ENCODE data around the gene TSPO. TPM values are rescaled to one million over a fixed set of nuclear protein-coding genes. Genes with fewer than 3 reads are reported as not detected.

The TSPO gene
- total RNA-seq, 4 donors from 2014 or later, result 346 to 897 (median 746) TPM

DNA sequence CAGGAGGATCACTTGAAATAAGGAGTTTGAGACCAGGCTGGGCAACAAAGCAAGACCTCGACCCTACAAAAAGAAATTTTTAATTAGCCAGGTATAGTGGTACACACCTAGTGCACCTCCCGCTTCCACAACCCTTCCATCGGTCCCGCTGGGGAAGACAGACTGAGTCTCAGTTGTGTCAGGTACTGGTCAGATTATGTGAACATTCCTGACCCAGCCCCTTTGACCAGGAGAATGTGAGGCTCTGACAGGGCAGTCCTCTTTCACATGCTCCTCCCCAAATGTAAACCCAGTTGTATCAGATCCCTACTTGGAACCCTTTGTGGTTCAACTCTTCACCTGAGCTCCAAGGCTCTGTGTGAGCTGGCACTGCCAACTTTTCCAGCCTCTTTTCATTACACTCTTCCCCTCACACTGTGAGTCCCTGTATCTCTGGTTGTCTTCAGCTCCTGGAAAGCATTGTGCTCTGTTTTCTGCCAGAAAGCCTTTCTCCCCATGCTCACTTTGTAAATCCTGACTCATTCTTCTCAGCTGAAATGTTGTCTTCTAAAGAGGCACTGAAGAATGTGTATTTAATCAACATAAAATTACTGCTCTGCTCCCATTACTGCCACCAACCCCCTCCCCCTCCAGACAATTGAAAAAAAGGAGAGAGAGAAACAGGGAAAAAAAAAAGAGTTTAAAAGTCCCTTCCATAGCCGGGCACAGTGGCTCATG, 37.6 kb downstream of the TSPO start:
- H3K27me3 ChIP-seq, result no peaks in the 10 kb centered on the region
- H3K9me3 ChIP-seq, result no peaks in the 10 kb centered on the region
- no peak for DNase-seq (ENCODE audit: low spot score in 2 of 2)
- H3K4me1 ChIP-seq, result peaks cover 34% of the 10 kb centered on the region
- no peaks in the 10 kb centered on the region for H3K36me3 ChIP-seq
- no peak for TF ChIP-seq EP300 (IDR thresholded peaks at IDR 0.05)
- 90% methylated on average over 5 of the region's 5 CpGs for WGBS
- H3K4me3 ChIP-seq, result no peak overlapping the region
- no peak overlapping the region for H3K27ac ChIP-seq

DNA sequence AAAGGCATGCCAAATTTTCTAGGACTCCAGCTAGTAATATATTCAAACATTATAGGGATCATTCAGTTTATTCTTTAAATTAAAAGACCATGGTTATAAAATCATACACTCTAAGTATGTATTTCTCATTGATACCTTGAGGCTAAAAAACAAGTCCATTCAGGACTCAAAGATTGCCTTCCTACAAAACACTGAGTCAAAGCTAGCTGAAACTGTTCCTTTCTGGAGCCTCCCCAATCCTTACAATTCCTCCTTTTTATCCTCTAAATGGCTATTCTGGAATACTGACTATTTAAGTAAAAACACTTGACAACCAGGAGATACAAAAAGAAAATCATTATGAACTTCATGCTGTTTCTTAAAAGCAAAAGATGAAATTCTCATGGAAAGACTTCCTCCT, 40.5 kb downstream of the TSPO start:
- TF ChIP-seq POLR2A (IDR thresholded peaks at IDR 0.05) (no peak), EP300 (IDR thresholded peaks at IDR 0.05) (no peak), POLR2AphosphoS5 (IDR thresholded peaks at IDR 0.05) (no peak)
- TF ChIP-seq, protein P1, sequence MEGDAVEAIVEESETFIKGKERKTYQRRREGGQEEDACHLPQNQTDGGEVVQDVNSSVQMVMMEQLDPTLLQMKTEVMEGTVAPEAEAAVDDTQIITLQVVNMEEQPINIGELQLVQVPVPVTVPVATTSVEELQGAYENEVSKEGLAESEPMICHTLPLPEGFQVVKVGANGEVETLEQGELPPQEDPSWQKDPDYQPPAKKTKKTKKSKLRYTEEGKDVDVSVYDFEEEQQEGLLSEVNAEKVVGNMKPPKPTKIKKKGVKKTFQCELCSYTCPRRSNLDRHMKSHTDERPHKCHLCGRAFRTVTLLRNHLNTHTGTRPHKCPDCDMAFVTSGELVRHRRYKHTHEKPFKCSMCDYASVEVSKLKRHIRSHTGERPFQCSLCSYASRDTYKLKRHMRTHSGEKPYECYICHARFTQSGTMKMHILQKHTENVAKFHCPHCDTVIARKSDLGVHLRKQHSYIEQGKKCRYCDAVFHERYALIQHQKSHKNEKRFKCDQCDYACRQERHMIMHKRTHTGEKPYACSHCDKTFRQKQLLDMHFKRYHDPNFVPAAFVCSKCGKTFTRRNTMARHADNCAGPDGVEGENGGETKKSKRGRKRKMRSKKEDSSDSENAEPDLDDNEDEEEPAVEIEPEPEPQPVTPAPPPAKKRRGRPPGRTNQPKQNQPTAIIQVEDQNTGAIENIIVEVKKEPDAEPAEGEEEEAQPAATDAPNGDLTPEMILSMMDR (IDR thresholded peaks at IDR 0.05), result no peak
- Histone ChIP-seq H3K9me3 (no peaks in the 10 kb centered on the region), H3K27ac (no peak overlapping the region), H3K4me1 (peaks cover 7% of the 10 kb centered on the region), H3K4me3 (no peak overlapping the region), H3K36me3 (no peaks in the 10 kb centered on the region), H3K27me3 (no peaks in the 10 kb centered on the region)
- DNase-seq (ENCODE audit: low spot score in 2 of 2), result no peak

DNA sequence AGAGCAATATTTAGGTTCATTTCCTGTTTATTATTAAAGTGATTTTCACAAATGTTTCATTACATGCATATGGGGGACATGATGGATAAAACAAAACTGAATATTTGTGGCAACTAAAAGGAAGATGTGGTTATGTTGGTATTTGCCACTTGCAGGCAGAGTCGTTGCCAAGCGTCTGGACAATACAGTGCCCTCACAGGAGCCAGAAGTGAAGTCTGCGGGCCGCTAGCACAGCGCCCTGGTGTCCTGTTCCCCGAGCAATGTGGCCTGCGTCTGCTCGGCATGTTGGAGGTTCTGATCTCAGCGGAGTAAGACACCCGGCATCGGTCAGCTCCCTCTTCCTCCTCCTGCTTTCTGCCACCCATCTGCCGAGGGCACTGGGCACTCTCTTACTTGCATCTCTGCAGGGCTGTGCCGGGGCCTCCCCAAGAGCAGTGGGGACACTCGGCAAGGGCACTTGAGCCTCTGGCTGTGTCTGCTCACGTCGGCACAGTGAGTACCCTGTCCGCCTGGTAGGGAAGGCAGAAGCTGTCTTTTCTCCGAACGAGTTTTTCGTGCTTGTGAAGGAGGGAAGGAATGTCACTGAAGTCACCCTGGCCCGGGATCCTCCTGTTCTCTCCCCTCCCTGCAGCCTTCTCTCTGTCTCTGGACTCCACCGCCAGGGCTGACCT, 46.0 kb downstream of the TSPO start:
- DNase-seq (ENCODE audit: low spot score in 2 of 2), result no peak
- H3K27ac ChIP-seq, result no peak overlapping the region
- WGBS, result 53% methylated on average over 22 of the region's 22 CpGs
- H3K4me1 ChIP-seq, result peaks cover 2% of the 10 kb centered on the region
- no peak overlapping the region for H3K4me3 ChIP-seq
- H3K36me3 ChIP-seq, result no peaks in the 10 kb centered on the region
- TF ChIP-seq POLR2A (IDR thresholded peaks at IDR 0.05) (no peak), EP300 (IDR thresholded peaks at IDR 0.05) (no peak), POLR2AphosphoS5 (IDR thresholded peaks at IDR 0.05) (no peak)
- TF ChIP-seq, protein P1 (IDR thresholded peaks at IDR 0.05), result no peak
- H3K27me3 ChIP-seq, result peaks cover 12% of the 10 kb centered on the region
- no peaks in the 10 kb centered on the region for H3K9me3 ChIP-seq

DNA sequence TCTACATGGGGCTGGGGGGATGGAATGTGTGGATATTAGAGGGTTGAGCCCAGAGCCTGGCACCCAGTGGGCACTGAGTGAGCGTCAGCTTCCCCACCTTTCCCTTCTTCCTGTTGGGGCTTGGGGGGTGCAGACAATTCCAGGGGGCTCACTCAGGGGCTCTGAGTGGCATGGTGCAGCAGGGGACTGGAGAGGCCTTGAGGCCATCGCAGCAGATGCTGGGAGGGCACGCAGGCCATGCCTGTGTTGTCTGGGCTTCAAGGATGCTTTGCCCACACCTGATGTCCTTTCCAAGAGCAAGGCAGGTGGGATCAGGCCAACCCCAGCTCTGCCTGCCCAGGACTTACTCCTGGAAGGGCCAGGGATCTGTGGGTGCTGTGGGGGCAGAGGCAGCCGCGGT, 46.8 kb downstream of the TSPO start:
- Histone ChIP-seq H3K9me3 (no peaks in the 10 kb centered on the region), H3K27ac (no peak overlapping the region), H3K4me3 (no peak overlapping the region), H3K27me3 (peaks cover 12% of the 10 kb centered on the region), H3K4me1 (peaks cover 2% of the 10 kb centered on the region), H3K36me3 (no peaks in the 10 kb centered on the region)
- no peak for DNase-seq (ENCODE audit: low spot score in 2 of 2)
- TF ChIP-seq POLR2AphosphoS5 (IDR thresholded peaks at IDR 0.05), result no peak
- TF ChIP-seq EP300 (IDR thresholded peaks at IDR 0.05), result no peak
- TF ChIP-seq POLR2A (IDR thresholded peaks at IDR 0.05), result no peak
- 95% methylated on average over 3 of the region's 5 CpGs for whole genome bisulfite sequencing

DNA sequence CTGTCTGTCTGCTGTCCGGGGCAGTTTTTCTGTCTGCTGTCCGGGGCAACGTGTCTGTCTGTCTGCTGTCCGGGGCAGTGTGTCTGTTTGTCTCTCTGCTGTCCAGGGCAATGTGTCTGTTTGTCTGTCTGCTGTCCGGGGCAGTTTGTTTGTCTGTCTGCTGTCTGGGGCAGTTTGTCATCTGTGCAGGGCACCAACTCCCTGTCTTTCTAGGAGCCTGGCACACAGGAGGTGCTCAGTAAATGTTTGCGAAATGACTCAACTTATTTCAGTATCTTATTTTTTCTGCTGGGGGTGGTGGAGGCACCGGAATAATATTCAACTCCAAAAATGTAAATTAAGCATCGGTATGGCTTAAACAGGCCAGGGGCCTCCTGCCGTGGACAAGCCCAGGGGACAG, 47.6 kb downstream of the TSPO start:
- peaks cover 2% of the 10 kb centered on the region for H3K4me1 ChIP-seq
- H3K9me3 ChIP-seq, result no peaks in the 10 kb centered on the region
- WGBS, result 78% methylated on average over 9 of the region's 9 CpGs
- DNase-seq (ENCODE audit: low spot score in 2 of 2), result no peak
- peaks cover 12% of the 10 kb centered on the region for H3K27me3 ChIP-seq
- no peaks in the 10 kb centered on the region for H3K36me3 ChIP-seq
- TF ChIP-seq EP300 (IDR thresholded peaks at IDR 0.05) (no peak), POLR2AphosphoS5 (IDR thresholded peaks at IDR 0.05) (no peak), POLR2A (IDR thresholded peaks at IDR 0.05) (no peak)
- TF ChIP-seq, protein P1 (IDR thresholded peaks at IDR 0.05), result no peak
- no peak overlapping the region for H3K4me3 ChIP-seq
- no peak overlapping the region for H3K27ac ChIP-seq

DNA sequence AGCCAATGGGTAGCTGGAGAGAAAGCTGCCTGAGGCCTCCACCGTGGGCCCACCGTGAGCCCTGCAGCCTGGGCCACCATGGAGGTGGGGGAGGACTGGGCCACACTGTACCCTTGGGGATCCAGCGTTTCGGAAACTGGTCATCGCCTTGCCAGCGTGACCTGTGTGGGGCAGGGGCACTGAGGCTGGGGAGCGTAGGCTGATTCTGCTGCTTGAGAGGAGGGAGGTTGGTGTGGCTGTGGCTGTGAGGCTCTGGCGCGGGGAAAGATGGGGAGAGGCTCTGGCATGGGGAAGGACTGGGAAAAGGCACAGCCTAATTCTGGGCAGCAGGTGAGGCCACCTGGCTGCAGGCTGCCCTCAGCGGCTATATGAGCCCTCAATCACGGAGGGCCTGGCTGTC, 48.2 kb downstream of the TSPO start:
- DNase-seq (ENCODE audit: low spot score in 2 of 2), result no peak
- WGBS, result 94% methylated on average over 11 of the region's 11 CpGs
- peaks cover 12% of the 10 kb centered on the region for H3K27me3 ChIP-seq

More for the DNA sequence above, 48.2 kb downstream of the TSPO start:
- Histone ChIP-seq H3K4me3 (no peak overlapping the region), H3K27ac (no peak overlapping the region), H3K36me3 (no peaks in the 10 kb centered on the region), H3K4me1 (peaks cover 2% of the 10 kb centered on the region), H3K9me3 (no peaks in the 10 kb centered on the region)
- TF ChIP-seq, protein P1 (IDR thresholded peaks at IDR 0.05), result no peak
- TF ChIP-seq POLR2A (IDR thresholded peaks at IDR 0.05) (no peak), EP300 (IDR thresholded peaks at IDR 0.05) (no peak), POLR2AphosphoS5 (IDR thresholded peaks at IDR 0.05) (no peak)
